NCI-H345 treated with DMSO at 0.1 percent for 48 hours (cell line): ENCODE measurements around the gene HAND2.

ENCODE experiments used
- DNase-seq: peaks from one replicate; lab custom pipeline; 2025; ENCODE audit not compliant: unreplicated experiment; lab: John Stamatoyannopoulos, UW

Gene HAND2

GRCh38 chr4:173529477-173530325, at the start of gene HAND2:
Gene HAND2 (minus strand): TSS chr4:173530229. CDS start chr4:173529289, 940 bp downstream.
- DNase-seq, result no peak

GRCh38 chr4:173578956-173579355, 48.9 kb upstream of the HAND2 start:
- DNase-seq, result no peak

GRCh38 chr4:173577963-173578362, 47.9 kb upstream of the HAND2 start:
- no peak for DNase-seq

- no peak for DNase-seq
Observed at GRCh38 chr4:173575482-173576152, 45.6 kb upstream of the HAND2 start.

GRCh38 chr4:173573725-173574124, 43.7 kb upstream of the HAND2 start:
- DNase-seq, result no peak

- DNase-seq, result no peak
Observed at GRCh38 chr4:173573286-173573685, 43.3 kb upstream of the HAND2 start.

- no peak for DNase-seq
Observed at GRCh38 chr4:173572493-173573129, 42.6 kb upstream of the HAND2 start.

- no peak for DNase-seq
Observed at GRCh38 chr4:173571620-173572019, 41.6 kb upstream of the HAND2 start.

DNA sequence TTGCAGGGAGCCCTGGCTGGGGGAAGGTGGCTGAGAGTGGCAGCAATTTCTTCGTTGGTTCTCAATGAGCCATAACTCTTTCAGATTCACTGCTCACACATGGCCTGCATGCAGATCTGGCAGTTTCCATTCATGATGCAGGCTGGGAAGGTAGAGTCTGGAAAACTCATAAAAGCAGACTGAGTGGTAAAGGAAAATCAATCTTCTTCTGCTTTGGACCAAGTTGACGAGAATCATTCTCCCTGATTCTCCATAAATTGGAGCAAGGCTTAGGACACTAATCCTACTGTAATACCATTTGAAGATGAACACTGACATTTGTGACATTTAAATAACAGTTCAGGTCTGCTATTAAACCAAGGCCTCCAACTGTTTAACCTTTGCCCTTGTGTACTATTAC, 35.3 kb upstream of the HAND2 start:
- no peak for DNase-seq

DNA sequence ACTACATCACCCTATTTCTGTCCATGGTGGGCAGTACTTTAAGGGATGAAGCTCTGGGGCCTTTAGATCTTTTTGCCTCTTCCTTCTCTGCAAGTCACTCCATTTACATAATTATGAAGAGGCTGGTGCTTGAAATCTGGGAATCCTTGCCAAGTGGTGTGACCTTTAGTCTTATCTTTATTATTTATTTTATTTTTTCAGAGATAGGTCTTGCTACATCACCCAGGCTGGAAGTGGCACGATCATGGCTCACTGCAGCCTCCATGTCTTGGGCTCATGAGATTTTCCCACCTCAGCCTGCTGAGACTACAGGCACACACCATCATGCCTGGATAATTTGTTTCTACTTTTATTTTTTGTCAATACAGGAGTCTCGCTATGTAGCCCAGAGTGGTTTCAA, 34.4 kb upstream of the HAND2 start:
- DNase-seq, result no peak

- no peak for DNase-seq
Observed at GRCh38 chr4:173560896-173561295, 30.9 kb upstream of the HAND2 start.

DNA sequence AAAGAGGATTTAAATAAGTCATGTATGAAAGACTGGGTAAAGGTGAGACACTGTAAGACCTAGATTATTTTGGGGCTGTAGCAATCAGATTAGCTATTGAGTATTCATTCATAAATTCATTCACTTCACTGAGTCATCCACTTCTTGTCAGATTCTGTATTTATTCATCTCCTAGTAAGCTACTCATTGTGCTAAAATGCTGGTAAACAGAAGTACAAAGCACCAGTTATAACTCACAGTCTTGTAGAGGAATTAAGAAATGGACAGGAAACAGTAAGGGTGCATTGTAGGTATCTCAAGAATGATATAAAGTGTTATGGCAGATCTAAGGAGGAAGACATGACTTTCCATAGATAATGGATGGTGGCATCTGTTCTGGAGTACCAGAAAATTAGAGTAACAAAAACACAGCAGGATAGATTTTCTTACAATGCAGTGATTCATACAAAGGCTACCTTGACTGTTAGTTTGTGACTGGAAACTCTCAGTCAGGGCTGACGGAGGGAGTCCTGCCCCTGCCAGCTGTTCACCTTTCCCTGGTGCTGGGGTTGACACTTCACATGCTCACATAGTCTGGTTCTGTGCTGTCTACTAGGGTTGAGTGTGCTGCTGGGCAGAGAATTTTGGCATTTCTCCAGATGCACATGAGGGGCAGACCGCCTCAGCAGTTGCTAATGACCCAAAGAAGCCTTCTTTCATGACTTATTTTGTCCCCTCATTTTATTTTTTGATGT, 26.5 kb upstream of the HAND2 start:
- no peak for DNase-seq

DNA sequence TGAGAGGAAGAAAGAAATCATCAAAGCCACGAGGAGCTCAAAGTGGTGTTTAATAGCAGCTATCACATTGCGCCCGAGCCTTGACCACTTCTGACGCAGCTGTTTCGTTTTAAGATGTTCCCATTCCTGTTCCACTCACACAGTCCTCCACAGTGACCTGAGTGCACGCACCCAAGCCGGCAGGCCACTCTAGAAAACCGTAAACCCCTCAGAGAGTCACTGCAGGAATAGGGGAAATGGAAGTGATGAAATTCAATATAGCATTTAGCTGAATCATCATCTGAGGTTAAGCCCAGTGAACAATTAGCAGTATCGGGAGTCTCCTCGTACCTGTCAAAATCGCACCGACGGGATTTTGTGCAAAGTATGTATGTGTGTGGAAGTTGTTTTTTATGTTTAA, 17.9 kb upstream of the HAND2 start:
- no peak for DNase-seq

- no peak for DNase-seq
Observed at GRCh38 chr4:173546776-173547175, 16.7 kb upstream of the HAND2 start.

GRCh38 chr4:173545440-173545839, 15.4 kb upstream of the HAND2 start:
- no peak for DNase-seq

- DNase-seq, result no peak
Observed at GRCh38 chr4:173543266-173543665, 13.2 kb upstream of the HAND2 start.

- DNase-seq, result no peak
Observed at GRCh38 chr4:173539986-173540385, 10.0 kb upstream of the HAND2 start.

DNA sequence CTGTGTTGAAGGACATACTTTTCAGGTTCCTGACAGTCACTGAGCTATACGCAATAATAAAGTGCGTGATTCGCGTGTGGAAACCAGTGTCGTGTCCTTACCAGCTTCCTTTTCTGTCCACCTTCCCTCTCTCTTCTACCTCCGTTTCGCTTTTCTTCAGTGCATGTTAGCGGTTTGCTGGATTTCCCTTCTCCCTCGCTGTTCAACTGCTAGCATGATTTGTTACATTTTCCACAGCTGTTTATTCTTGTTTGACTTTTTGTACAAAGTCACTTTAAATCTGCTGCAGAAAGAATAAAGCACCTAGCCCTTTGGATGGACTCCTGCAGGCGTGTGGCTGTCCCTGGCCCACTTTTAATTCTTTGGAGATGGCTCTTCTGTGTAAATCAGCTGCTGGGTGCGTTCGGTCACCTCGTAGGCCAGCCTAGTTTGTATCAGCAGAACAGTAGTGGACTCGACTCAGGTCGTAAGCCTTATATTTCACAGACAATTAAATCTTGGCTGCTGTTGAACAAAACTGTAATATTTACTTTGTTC, 8.9 kb upstream of the HAND2 start:
- DNase-seq, result no peak

GRCh38 chr4:173538148-173538908, 8.3 kb upstream of the HAND2 start:
- DNase-seq, result no peak

GRCh38 chr4:173537613-173538147, 7.7 kb upstream of the HAND2 start:
- no peak for DNase-seq
